Measurements from ENCODE around the gene RHBDD3.

DNA sequence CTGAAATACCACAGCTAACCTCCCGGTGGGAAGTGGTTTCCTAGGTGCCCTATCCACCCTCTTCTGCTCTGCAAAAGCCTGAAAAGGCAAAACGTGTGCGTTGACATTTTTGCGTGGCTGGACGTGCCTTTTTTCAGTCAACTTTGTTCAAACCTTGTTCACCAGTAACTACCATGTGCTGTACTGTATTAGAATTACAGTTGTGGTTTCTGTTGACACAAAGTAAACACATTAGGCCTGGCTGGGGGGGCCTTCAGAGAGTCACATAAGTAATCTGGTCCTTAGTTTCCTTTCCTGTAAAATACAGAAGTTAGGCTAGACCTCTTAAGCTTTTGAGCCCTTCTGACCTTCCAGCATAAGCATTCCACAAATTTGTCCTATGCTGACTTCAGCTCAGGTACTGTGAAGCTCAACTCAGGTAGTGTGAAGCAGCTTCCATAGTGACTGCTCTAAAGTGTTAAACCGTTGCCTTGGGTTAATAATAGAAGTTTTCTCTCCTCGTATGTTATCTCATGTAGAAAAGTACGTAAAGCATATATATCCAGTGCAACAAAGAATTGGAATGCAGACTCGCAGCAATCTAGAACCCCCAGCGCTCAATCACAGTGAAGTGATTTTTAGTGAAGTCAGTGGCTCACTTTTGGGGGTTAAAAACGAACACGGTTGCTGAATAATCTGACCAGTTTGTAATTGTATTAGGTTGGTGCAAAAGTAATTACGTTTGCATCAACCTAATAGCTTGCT lies 2.1 kb upstream of the RHBDD3 start:
- no peak for TF ChIP-seq POLR2AphosphoS5 (IDR thresholded peaks at IDR 0.05)
- TF ChIP-seq POLR2A (IDR thresholded peaks at IDR 0.05), result no peak
- TF ChIP-seq, protein P1, sequence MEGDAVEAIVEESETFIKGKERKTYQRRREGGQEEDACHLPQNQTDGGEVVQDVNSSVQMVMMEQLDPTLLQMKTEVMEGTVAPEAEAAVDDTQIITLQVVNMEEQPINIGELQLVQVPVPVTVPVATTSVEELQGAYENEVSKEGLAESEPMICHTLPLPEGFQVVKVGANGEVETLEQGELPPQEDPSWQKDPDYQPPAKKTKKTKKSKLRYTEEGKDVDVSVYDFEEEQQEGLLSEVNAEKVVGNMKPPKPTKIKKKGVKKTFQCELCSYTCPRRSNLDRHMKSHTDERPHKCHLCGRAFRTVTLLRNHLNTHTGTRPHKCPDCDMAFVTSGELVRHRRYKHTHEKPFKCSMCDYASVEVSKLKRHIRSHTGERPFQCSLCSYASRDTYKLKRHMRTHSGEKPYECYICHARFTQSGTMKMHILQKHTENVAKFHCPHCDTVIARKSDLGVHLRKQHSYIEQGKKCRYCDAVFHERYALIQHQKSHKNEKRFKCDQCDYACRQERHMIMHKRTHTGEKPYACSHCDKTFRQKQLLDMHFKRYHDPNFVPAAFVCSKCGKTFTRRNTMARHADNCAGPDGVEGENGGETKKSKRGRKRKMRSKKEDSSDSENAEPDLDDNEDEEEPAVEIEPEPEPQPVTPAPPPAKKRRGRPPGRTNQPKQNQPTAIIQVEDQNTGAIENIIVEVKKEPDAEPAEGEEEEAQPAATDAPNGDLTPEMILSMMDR (IDR thresholded peaks at IDR 0.05), result no peak
